ENCODE measurements around the gene ZNF646.

ZNF646 gene

GRCh38 chr16:31132303-31132979 lies 58.2 kb downstream of the ZNF646 start:
- DNase-seq: no peak

GRCh38 chr16:31133046-31133501 lies 58.9 kb downstream of the ZNF646 start:
- no peak for DNase-seq

Data from activated T-cell treated with anti-CD3 and anti-CD28 coated beads, Interleukin-2, amount 50 U/mL, for 48 hours (primary cell).